Neutrophil (primary cell): ENCODE measurements around the gene FCN1.
"Not testable (repeated sequence)": the region's sequence is repeated elsewhere in the genome, so short reads cannot be mapped to it uniquely, and the experiment has no call there.

Experiments used
- H3K27ac ChIP-seq: fragments of 200-600 bp; sonication (generic); 2 replicates; pipeline ENCODE4 v1.5.1; 2016; ENCODE audit warnings: mild to moderate bottlenecking, moderate library complexity
- H3K27me3 ChIP-seq: fragments of 200-600 bp; sonication (generic); 2 replicates; pipeline ENCODE4 v1.6.0; 2016; ENCODE audit warnings: mild to moderate bottlenecking
- H3K36me3 ChIP-seq: fragments of 200-600 bp; sonication (generic); 2 replicates; pipeline ENCODE4 v1.5.1; 2017
- H3K4me1 ChIP-seq, 2 experiments: fragments of 200-600 bp in 1 of 2; sonication (generic) in 1 of 2; 1 replicate in 1 of 2; 2 replicates in 1 of 2; pipeline versions ENCODE4 v1.5.1 to v1.6.1; 2013 to 2016; ENCODE audit warnings: low read depth in 1 of 2, low read length in 1 of 2, mild to moderate bottlenecking in 1 of 2, moderate library complexity in 1 of 2; ENCODE audit not compliant: control insufficient read depth in 1 of 2, insufficient read depth in 1 of 2
- H3K4me3 ChIP-seq, 2 experiments: fragments of 200-600 bp in 1 of 2; sonication (generic) in 1 of 2; 1 replicate in 1 of 2; 2 replicates in 1 of 2; pipeline ENCODE4 v1.5.1; 2013 to 2016; ENCODE audit warnings: low read depth in 1 of 2, low read length in 1 of 2, mild to moderate bottlenecking in 1 of 2, moderate library complexity in 1 of 2
- H3K9me3 ChIP-seq: fragments of 200-600 bp; sonication (generic); 2 replicates; pipeline ENCODE4 v1.5.1; 2016
- CTCF ChIP-seq: fragments of 200-600 bp; sonication (generic); IDR thresholded peaks from 2 replicates; pipeline ENCODE4 v1.5.1; 2016; ENCODE audit warnings: antibody characterized with exemption

Gene FCN1

GRCh38 chr9:134957165-134957944 lies 39.6 kb upstream of the FCN1 start:
- H3K27ac ChIP-seq: no peak overlapping the region
- H3K4me3 ChIP-seq: no peak overlapping the region
- no peak for TF ChIP-seq CTCF
- no peaks in the 10 kb centered on the region for H3K36me3 ChIP-seq
- no peaks in the 10 kb centered on the region for H3K27me3 ChIP-seq
- H3K4me1 ChIP-seq: peaks cover 10% of the 10 kb centered on the region in 2 experiments
- no peaks in the 10 kb centered on the region for H3K9me3 ChIP-seq

DNA sequence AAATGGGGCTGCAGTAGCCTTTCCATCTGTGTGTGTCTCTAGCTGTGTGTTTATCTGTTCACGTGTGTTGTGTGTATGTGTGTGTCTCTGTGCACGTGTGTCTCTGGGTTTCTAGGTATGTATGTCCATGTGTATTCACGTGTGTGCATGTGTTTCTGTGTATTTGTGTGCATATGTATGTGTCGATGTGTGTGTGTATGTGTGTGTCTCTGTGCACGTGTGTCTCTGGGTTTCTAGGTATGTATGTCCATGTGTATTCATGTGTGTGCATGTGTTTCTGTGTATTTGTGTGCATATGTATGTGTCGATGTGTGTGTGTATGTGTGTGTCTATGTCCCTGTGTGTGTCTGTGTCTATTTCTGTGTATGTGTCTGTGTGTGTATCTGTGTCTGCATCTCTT lies 38.7 kb upstream of the FCN1 start:
- H3K27me3 ChIP-seq, H3K4me3 ChIP-seq, H3K9me3 ChIP-seq, H3K4me1 ChIP-seq, H3K27ac ChIP-seq, H3K36me3 ChIP-seq: not testable (repeated sequence)

- no peak for TF ChIP-seq CTCF
- Histone ChIP-seq H3K36me3 (no peaks in the 10 kb centered on the region), H3K27ac (no peak overlapping the region), H3K4me3 (no peak overlapping the region), H3K4me1 (no peaks in the 10 kb centered on the region), H3K27me3 (no peaks in the 10 kb centered on the region), H3K9me3 (no peaks in the 10 kb centered on the region)
Measured at GRCh38 chr9:134955801-134956200, 38.1 kb upstream of the FCN1 start.

DNA sequence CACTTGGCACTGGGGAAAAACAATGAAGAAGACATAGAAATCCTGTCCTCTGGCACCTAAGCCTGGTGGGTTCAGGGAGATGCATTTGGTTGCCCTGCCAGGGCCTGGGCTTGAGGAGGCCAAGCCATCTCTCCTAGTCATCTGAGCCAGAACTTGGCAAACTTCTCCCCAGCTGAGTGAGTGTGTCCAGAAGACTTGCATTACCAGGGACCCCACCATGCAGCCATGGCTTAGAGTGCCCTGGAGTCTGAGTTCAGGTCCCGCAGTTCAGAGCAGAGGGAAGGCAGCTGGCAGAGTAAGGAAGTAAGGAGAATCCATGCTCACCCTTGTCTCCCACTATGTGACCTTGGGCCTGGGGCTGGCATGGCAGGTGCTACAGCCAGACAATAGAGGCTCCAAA lies 37.4 kb upstream of the FCN1 start:
- Histone ChIP-seq H3K4me3 (no peak overlapping the region), H3K9me3 (no peaks in the 10 kb centered on the region), H3K27me3 (no peaks in the 10 kb centered on the region), H3K4me1 (no peaks in the 10 kb centered on the region), H3K36me3 (no peaks in the 10 kb centered on the region), H3K27ac (no peak overlapping the region)
- no peak for TF ChIP-seq CTCF

GRCh38 chr9:134951994-134952393 lies 34.3 kb upstream of the FCN1 start:
- H3K4me3 ChIP-seq: no peak overlapping the region
- H3K36me3 ChIP-seq: no peaks in the 10 kb centered on the region
- no peak for TF ChIP-seq CTCF
- H3K4me1 ChIP-seq: no peaks in the 10 kb centered on the region
- no peak overlapping the region for H3K27ac ChIP-seq
- no peaks in the 10 kb centered on the region for H3K9me3 ChIP-seq
- H3K27me3 ChIP-seq: no peaks in the 10 kb centered on the region

GRCh38 chr9:134951461-134951860 lies 33.7 kb upstream of the FCN1 start:
- no peaks in the 10 kb centered on the region for H3K36me3 ChIP-seq
- no peaks in the 10 kb centered on the region for H3K9me3 ChIP-seq
- H3K4me1 ChIP-seq: no peaks in the 10 kb centered on the region
- no peaks in the 10 kb centered on the region for H3K27me3 ChIP-seq
- H3K27ac ChIP-seq: no peak overlapping the region
- TF ChIP-seq CTCF: no peak
- no peak overlapping the region for H3K4me3 ChIP-seq
